HG03108 (cell line): ENCODE data around the gene LAMB4.

Experiments used
- ATAC-seq: cut with Tn5 transposase; IDR thresholded peaks from one replicate; pipeline ENCODE4 v1.9.1; 2021; ENCODE audit warnings: moderate library complexity; ENCODE audit not compliant: unreplicated experiment

LAMB4 gene

GRCh38 chr7:108130261-108130660, at the start of gene LAMB4:
TSS of gene LAMB4 (minus strand) at chr7:108130361. CDS start at chr7:108123164, 7,197 bp downstream.
- ATAC-seq: no peak

- ATAC-seq: no peak
Observed at GRCh38 chr7:108178398-108178797, 48.2 kb upstream of the LAMB4 start.

GRCh38 chr7:108171164-108171563, 41.0 kb upstream of the LAMB4 start:
- ATAC-seq: no peak

GRCh38 chr7:108170251-108170650, 40.1 kb upstream of the LAMB4 start:
- ATAC-seq: no peak

GRCh38 chr7:108167460-108167859, 37.3 kb upstream of the LAMB4 start:
- ATAC-seq: no peak

- ATAC-seq: no peak
Observed at GRCh38 chr7:108166687-108167086, 36.5 kb upstream of the LAMB4 start.

GRCh38 chr7:108165723-108166122, 35.6 kb upstream of the LAMB4 start:
- no peak for ATAC-seq

- no peak for ATAC-seq
Observed at GRCh38 chr7:108164946-108165345, 34.8 kb upstream of the LAMB4 start.

- no peak for ATAC-seq
Observed at GRCh38 chr7:108164342-108164741, 34.2 kb upstream of the LAMB4 start.

GRCh38 chr7:108158776-108159175, 28.6 kb upstream of the LAMB4 start:
- ATAC-seq: no peak

- ATAC-seq: no peak
Observed at GRCh38 chr7:108157606-108158335, 27.6 kb upstream of the LAMB4 start.

GRCh38 chr7:108156897-108157605, 26.9 kb upstream of the LAMB4 start:
- ATAC-seq: no peak

GRCh38 chr7:108152198-108152597, 22.0 kb upstream of the LAMB4 start:
- no peak for ATAC-seq

GRCh38 chr7:108149908-108150307, 19.7 kb upstream of the LAMB4 start:
- no peak for ATAC-seq

GRCh38 chr7:108149119-108149518, 19.0 kb upstream of the LAMB4 start:
- ATAC-seq: no peak

GRCh38 chr7:108147031-108147563, 16.9 kb upstream of the LAMB4 start:
- ATAC-seq: no peak

- ATAC-seq: no peak
Observed at GRCh38 chr7:108146070-108146842, 16.1 kb upstream of the LAMB4 start.

GRCh38 chr7:108145401-108145800, 15.2 kb upstream of the LAMB4 start:
- no peak for ATAC-seq

- ATAC-seq: no peak
Observed at GRCh38 chr7:108144931-108145330, 14.8 kb upstream of the LAMB4 start.

GRCh38 chr7:108143658-108144420, 13.7 kb upstream of the LAMB4 start:
- ATAC-seq: no peak
